Measurements from ENCODE around the gene BMAL1.

GRCh38 chr11:13375798-13376197 lies 98.2 kb downstream of the BMAL1 start:
- TF ChIP-seq ZNF70 (CRISPR knock-in tag; IDR thresholded peaks at IDR 0.05), result no peak
- no peak for TF ChIP-seq PATZ1 (CRISPR knock-in tag; IDR thresholded peaks at IDR 0.05; ENCODE audit: borderline replicate concordance)
- TF ChIP-seq GLIS3 (CRISPR knock-in tag; IDR thresholded peaks at IDR 0.05), result no peak
- TF ChIP-seq ZFP30 (CRISPR knock-in tag; IDR thresholded peaks at IDR 0.05), result no peak
- TF ChIP-seq TOX (CRISPR knock-in tag; IDR thresholded peaks at IDR 0.05; ENCODE audit: borderline replicate concordance), result no peak
- TF ChIP-seq ZFP3 (CRISPR knock-in tag; IDR thresholded peaks at IDR 0.05), result no peak
- TF ChIP-seq POU6F1 (CRISPR knock-in tag; IDR thresholded peaks at IDR 0.05; ENCODE audit: borderline replicate concordance, low read depth), result no peak
- no peak for TF ChIP-seq CSRNP3 (CRISPR knock-in tag; IDR thresholded peaks at IDR 0.05)
- no peak for TF ChIP-seq SNAI2 (CRISPR knock-in tag; IDR thresholded peaks at IDR 0.05)
- no peak for TF ChIP-seq PPARA (CRISPR knock-in tag; IDR thresholded peaks at IDR 0.05; ENCODE audit: borderline replicate concordance)
- no peak for TF ChIP-seq CREB5 (CRISPR knock-in tag; IDR thresholded peaks at IDR 0.05; ENCODE audit: low read depth)
